Hepatocyte (in vitro differentiated cells): ENCODE data around the gene RETREG2. TPM values are rescaled to one million over a fixed set of nuclear protein-coding genes. Genes with fewer than 3 reads are reported as not detected.

Experiments
- DNase-seq: peaks from one replicate; pipeline ENCODE4 v3.0.0-alpha.2; 2016; ENCODE audit warnings: low spot score
- H2AFZ ChIP-seq: fragments of 200-600 bp; sonication (generic); 2 replicates; pipeline ENCODE4 v1.6.0; 2016; ENCODE audit warnings: antibody characterized with exemption, mild to moderate bottlenecking
- H3K27ac ChIP-seq: fragments of 200-600 bp; sonication (generic); 2 replicates; pipeline ENCODE4 v1.5.1; 2016; ENCODE audit warnings: mild to moderate bottlenecking
- H3K27me3 ChIP-seq: fragments of 200-600 bp; sonication (generic); 2 replicates; pipeline ENCODE4 v1.6.1; 2016
- H3K36me3 ChIP-seq: fragments of 200-600 bp; sonication (generic); replicated peaks from 2 replicates; pipeline ENCODE4 v1.5.1; 2016; ENCODE audit warnings: low read depth; ENCODE audit not compliant: insufficient read depth
- H3K4me1 ChIP-seq: fragments of 200-600 bp; sonication (generic); 2 replicates; pipeline ENCODE4 v1.5.1; 2016; ENCODE audit warnings: mild to moderate bottlenecking, moderate library complexity; ENCODE audit not compliant: insufficient read depth
- H3K4me2 ChIP-seq: fragments of 200-600 bp; sonication (generic); 2 replicates; pipeline ENCODE4 v1.6.0; 2016
- H3K4me3 ChIP-seq: fragments of 200-600 bp; sonication (generic); 2 replicates; pipeline ENCODE4 v1.5.1; 2016; ENCODE audit warnings: mild to moderate bottlenecking
- H3K79me2 ChIP-seq: fragments of 200-600 bp; sonication (generic); 2 replicates; pipeline ENCODE4 v1.6.0; 2017; ENCODE audit warnings: mild to moderate bottlenecking
- H3K9me2 ChIP-seq: fragments of 200-600 bp; sonication (generic); replicated peaks from 2 replicates; pipeline ENCODE4 v1.6.0; 2017; ENCODE audit warnings: mild to moderate bottlenecking; ENCODE audit not compliant: insufficient read depth
- H3K9me3 ChIP-seq: fragments of 200-600 bp; sonication (generic); 2 replicates; pipeline ENCODE4 v1.5.1; 2016; ENCODE audit warnings: low read depth, mild to moderate bottlenecking
- H4K20me1 ChIP-seq: fragments of 200-600 bp; sonication (generic); 2 replicates; pipeline ENCODE4 v1.6.0; 2016; ENCODE audit warnings: mild to moderate bottlenecking; ENCODE audit not compliant: insufficient read depth, poor library complexity, severe bottlenecking
- CTCF ChIP-seq: fragments of 200-600 bp; sonication (generic); IDR thresholded peaks from 2 replicates; pipeline ENCODE4 v1.5.1; 2016; ENCODE audit warnings: antibody characterized with exemption, mild to moderate bottlenecking; ENCODE audit not compliant: poor library complexity
- EZH2 ChIP-seq: fragments of 200-600 bp; sonication (generic); IDR thresholded peaks from 2 replicates; pipeline ENCODE4 v1.6.1; 2016; ENCODE audit warnings: antibody characterized with exemption, mild to moderate bottlenecking, borderline replicate concordance
- EZH2phosphoT487 ChIP-seq: fragments of 200-600 bp; sonication (generic); IDR thresholded peaks from one replicate; pipeline ENCODE4 v1.6.1; 2018; ENCODE audit warnings: antibody characterized with exemption, mild to moderate bottlenecking, low read depth, moderate library complexity; ENCODE audit not compliant: unreplicated experiment, severe bottlenecking
- WGBS: methylation state at CpG from one replicate; pipeline ENCODE4 v1.1.6; 2016; ENCODE audit warnings: low lambda C conversion rate; ENCODE audit errors: missing lambda C conversion rate; 5-methylcytosine and 5-hydroxymethylcytosine counted together
- polyA plus RNA-seq: library from polyadenylated mRNA; unstranded; fragments of >200 nt; fragmentation: Nextera tagmentation; extraction: Ambion mirVana; gene quantifications from 2 replicates; pipeline ENCODE4 v1.2.1, GENCODE V29; 2016
- total RNA-seq: library from RNA; depleted of rRNA; stranded (reverse); fragments of >200 nt; gene quantifications from 2 replicates; pipeline ENCODE4 v1.2.3, GENCODE V29; 2014

RETREG2 gene
- total and polyA plus RNA-seq, 2 experiments from 2014 or later, result 90.7 to 93.3 TPM

- no peaks in the 10 kb centered on the region for H3K27me3 ChIP-seq
- no peak within 1 kb of the TSS for H3K4me3 ChIP-seq
- no peak within 1 kb of the TSS for H3K27ac ChIP-seq
- H3K4me1 ChIP-seq, result peaks cover 3% of the 10 kb centered on the region
- no peaks in the 10 kb centered on the region for H3K36me3 ChIP-seq
- H4K20me1 ChIP-seq, result no peaks in the 10 kb centered on the region
- H3K9me2 ChIP-seq, result no peaks in the 10 kb centered on the region
- no peak within 1 kb of the TSS for H2AFZ ChIP-seq
- no peak for DNase-seq
- peaks cover 12% of the 10 kb centered on the region for H3K79me2 ChIP-seq
- peak within 1 kb of the TSS; percentile 46 for H3K4me2 ChIP-seq
- H3K9me3 ChIP-seq, result no peaks in the 10 kb centered on the region
- WGBS, result 83% methylated on average over 10 of the region's 10 CpGs
- TF ChIP-seq EZH2phosphoT487 (no peak), CTCF (no peak), EZH2 (no peak)
Measured at GRCh38 chr2:219169930-219170654, 8.0 kb upstream of the RETREG2 start, which contains the start of gene SLC23A3. TSS of gene SLC23A3 (minus strand) at chr2:219170029. CDS start at chr2:219169984, 45 bp downstream.

GRCh38 chr2:219171231-219171651 is 6.8 kb upstream of the RETREG2 start:
- Histone ChIP-seq H4K20me1 (no peaks in the 10 kb centered on the region), H3K79me2 (peaks cover 20% of the 10 kb centered on the region), H3K36me3 (no peaks in the 10 kb centered on the region), H3K9me3 (no peaks in the 10 kb centered on the region), H3K27me3 (no peaks in the 10 kb centered on the region), H3K27ac (peak overlapping the region; percentile 60), H3K9me2 (no peaks in the 10 kb centered on the region), H3K4me1 (peaks cover 11% of the 10 kb centered on the region), H3K4me3 (no peak overlapping the region), H3K4me2 (no peak overlapping the region), H2AFZ (no peak overlapping the region)
- WGBS, result 56% methylated on average over 6 of the region's 6 CpGs
- DNase-seq, result peak; percentile 68
- TF ChIP-seq EZH2, result no peak
- TF ChIP-seq CTCF, result peak; percentile 62

- no peak for DNase-seq
- no peaks in the 10 kb centered on the region for H3K36me3 ChIP-seq
- no peaks in the 10 kb centered on the region for H4K20me1 ChIP-seq
- H3K27me3 ChIP-seq, result no peaks in the 10 kb centered on the region
- no peaks in the 10 kb centered on the region for H3K9me2 ChIP-seq
- no peak overlapping the region for H3K4me2 ChIP-seq
- no peak overlapping the region for H3K4me3 ChIP-seq
- TF ChIP-seq EZH2 (no peak), CTCF (no peak), EZH2phosphoT487 (no peak)
- no peak overlapping the region for H2AFZ ChIP-seq
- H3K79me2 ChIP-seq, result peaks cover 20% of the 10 kb centered on the region
- WGBS, result 94% methylated on average over 16 of the region's 16 CpGs
- no peak overlapping the region for H3K27ac ChIP-seq
- peaks cover 11% of the 10 kb centered on the region for H3K4me1 ChIP-seq
- H3K9me3 ChIP-seq, result no peaks in the 10 kb centered on the region
Measured at GRCh38 chr2:219172231-219173154, 5.6 kb upstream of the RETREG2 start.
